GM21515 (cell line): ENCODE data around the gene SMYD3.

Source experiments
- ATAC-seq: cut with Tn5 transposase; IDR thresholded peaks from one replicate; pipeline ENCODE4 v1.9.1; 2021; ENCODE audit not compliant: unreplicated experiment

Gene SMYD3

DNA sequence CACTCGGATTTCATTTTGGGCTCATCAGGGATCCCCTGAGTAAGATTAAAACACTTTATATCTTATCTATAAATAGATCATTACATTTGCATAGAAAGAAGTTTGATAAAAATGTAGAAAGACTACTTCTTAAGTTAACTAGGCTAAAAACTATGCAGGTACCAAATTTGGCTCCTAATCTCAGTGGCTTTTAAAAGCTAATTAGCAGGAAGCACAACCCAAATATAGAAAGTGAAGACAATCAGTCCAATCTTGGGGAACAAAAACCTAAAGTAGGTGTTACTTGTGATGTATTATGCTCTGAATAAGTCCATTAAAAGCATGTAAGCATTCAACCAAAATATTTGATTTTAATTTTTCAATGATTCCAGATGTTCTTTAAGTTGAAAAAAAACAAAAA is 35.4 kb downstream of the SMYD3 start:
- no peak for ATAC-seq

DNA sequence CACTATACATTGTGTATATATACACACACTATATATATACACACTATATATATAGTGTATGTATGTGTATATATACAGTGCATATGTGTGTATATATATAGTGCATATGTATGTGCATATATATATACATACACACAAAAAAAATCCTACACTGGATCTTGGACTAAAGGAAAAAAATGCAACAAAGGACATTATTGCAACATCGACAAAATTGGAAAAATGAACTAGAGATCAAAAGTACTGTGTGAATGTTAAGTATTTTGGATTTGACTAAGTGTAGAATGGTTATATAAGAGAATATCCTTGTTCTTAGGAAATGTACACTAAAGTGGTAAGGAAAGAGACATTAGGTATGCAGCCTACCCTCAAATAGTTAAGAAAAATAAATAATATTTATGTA is 36.5 kb downstream of the SMYD3 start:
- no peak for ATAC-seq

DNA sequence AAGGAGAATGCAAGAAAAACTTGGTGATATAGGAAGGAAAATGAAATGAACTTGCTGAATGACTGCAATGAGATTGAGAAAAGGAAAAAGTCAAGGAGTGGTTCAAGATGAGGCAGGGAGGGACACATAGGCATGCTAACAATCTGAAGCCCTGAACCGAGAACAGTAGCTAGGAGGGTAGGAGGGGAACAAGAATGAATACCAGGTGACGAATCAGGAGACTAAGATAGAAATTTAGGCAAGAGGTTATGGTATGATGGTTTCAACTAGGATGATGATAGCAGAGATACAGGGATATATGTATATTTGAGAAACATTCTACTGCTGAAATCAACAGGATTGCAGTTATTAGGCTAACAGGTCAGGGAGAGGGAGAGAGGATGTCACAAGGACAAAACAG is 44.1 kb downstream of the SMYD3 start:
- ATAC-seq: no peak

DNA sequence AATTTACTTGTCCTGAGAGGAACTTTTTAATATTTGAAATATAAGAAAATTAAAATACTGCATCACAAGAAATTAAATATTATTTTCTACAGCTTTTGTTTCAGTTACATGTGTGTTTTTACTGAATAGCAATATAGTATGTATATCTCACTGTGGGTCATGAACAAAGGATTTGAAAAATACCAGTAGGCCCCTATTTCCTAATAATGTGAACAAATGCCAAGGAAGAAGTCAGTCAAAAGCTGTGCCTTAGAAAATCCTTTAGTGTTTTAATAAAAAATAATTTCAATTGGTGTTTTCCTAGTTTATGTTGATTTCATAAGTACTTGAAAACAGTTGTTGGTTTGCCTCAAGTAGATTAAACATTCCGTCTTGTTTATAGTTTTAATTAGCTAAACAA is 46.7 kb downstream of the SMYD3 start:
- no peak for ATAC-seq

DNA sequence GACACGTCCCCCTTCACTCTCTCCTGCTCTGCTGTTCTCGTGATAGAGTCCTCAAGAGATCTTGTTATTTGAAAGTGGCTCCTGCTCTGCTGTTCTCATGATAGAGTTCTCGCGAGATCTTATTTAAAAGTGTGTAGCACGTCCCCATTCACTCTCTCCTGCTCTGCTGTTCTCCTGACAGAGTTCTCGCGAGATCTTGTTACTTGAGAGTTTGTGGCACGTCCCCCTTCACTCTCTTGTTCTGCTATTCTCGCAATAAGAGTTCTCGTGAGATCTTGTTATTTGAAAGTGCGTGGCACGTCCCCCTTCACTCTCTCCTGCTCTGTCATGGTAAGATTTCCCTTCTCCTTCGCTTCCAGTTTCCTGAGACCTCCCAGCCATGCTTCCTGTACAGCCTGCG is 47.9 kb downstream of the SMYD3 start:
- ATAC-seq: no peak

DNA sequence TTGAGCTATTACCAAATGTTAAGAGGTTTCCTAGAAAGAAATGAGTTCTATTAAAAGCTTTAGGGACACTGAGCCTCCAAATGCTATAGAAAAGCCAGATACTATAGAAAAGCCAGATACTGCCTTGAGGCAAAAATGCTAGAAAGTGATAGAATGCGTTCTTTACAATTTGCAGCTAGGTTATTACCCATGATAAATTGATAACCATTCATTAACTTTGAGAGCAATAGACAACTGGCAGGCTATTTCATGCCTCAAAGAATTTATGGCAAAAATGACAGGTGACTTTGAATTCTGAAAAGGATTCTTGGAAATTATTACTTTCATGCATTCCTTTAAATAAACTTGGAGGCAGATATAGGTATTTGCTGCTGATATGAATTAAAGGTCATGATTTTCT is 51.6 kb downstream of the SMYD3 start:
- no peak for ATAC-seq

DNA sequence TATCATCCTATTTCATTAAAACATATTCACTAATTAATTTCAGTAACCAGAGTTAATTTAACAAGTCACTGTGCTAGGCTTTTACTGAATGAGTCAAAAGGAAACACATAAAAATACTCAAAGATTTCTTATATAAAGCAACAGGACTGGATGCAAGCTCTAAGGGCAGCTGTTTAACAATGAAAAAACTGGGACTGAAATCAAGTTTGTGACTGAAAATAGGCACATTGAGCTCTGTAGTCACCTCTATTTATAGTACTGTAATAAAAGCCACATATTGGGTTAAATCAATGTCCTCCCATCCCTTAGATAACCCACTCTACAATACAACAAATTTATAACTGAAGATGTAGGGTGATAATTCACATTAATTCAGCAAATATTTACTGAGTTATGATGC is 52.4 kb downstream of the SMYD3 start:
- no peak for ATAC-seq

DNA sequence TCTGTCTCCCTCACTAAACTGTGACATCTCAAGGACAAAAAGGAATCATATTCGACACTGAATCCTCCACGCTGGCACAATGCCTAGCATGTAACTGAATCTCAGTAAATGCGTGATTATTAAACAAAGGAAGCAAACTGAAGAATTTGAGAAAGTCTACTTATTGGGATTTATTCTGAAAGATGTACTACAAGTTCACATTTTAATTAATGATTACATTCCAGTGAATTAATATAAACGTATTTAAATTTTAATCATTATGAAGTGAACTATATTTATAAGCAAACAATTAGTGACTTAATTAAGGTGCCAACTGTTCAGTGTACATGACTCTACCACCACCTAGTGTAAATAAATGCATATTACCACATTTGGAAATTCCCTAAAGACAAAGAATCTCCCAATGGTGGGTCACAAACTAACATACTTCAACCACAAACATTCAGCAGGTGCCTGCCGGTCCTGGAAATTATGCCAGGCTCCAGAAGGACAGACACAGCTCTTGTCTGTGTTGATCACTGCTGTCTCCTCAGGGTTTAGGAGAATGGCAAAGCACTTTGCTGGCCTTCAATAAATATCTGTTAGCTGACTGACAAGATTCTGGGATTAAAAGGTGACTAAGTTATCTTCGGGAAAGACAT is 56.3 kb downstream of the SMYD3 start:
- ATAC-seq: no peak

DNA sequence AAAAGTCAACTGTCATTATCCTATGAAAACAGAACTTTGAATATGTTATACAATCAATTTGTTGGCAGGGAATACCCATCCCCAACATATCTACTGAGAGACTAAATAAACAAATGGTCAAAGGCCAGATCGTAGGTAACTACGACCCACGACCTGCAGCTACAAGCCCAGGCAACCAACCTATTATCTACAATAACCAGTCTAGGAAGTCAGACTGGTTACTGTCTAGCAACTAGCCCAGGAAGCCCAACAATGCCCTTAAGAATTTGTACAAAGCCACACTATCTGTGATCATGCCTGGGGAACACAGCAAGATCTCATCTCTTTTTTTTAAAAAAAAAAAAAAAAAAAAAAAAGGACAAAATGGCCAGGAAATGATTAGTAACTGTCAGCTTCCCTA is 58.7 kb downstream of the SMYD3 start:
- no peak for ATAC-seq

DNA sequence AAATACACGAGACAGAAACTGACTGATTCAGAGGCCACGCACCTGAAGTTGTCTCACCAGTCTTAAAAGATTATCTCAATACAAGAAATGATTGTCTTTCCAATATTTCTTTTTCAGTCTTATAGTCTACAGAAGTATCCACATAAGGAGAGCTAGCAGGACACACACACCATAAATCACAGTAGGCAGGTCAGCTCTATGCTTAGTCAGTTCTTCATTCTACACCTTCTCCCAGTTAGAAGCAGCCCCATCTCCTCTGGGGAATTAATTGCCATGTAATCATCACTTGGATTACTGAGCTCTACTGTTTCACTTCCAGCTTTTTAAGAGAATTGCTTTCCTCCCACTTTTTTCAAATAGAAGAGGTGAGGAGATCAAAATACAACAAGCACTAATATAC is 59.6 kb downstream of the SMYD3 start:
- no peak for ATAC-seq

DNA sequence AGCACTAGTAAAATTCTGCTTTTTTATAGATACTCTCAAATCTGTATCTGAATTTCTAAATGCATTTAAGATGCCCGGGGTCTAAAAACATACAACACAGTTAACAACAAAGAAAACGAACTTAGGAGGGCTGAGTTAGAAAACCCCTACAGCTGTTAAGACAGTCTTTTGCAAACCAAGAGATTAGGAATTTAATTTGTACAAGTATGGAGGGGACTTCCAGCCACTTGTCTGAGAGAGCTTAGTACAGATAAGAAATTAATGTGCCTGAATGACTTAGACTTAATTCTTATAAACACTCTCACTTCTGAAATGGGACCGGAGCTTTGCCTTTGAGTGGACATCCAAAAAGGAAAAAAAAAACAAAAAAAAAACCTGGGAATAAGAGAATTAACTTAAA is 61.6 kb downstream of the SMYD3 start:
- ATAC-seq: no peak

DNA sequence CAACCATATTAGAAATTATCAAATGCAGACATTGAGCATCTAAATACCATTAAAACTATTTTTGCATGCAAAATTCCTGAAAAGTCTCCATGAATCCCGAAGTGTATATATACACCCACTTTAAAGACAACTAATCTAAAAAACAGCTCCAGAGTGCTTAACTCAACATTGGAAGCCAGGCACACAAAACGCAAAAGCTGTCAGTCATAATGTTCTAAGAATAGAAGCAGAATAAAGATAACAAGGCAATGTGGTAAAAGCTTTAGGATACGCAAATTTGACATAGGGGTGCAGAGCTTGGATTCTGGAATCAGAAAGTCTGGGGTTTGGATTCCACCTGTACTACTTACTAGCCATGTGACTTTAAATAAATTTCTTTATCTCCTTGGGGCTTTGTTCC is 62.5 kb downstream of the SMYD3 start:
- no peak for ATAC-seq

DNA sequence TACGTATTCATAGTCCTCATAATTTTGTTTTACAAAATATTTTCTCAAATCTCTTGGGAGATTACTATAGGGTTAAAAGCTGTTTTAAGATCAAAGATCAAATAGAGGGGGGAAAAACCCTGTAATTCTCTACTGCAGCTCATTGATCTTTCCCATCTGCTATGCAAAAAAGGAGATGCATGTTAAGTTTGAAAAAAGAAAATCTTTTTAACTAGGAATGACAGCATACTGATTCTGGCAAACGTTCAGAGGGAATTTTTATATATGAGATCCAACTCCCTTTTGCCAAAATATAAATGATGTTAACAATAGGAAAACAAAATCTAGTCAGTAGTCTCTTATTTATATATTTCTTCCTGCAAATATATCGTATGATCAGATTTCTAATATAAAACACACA is 69.1 kb downstream of the SMYD3 start:
- no peak for ATAC-seq

DNA sequence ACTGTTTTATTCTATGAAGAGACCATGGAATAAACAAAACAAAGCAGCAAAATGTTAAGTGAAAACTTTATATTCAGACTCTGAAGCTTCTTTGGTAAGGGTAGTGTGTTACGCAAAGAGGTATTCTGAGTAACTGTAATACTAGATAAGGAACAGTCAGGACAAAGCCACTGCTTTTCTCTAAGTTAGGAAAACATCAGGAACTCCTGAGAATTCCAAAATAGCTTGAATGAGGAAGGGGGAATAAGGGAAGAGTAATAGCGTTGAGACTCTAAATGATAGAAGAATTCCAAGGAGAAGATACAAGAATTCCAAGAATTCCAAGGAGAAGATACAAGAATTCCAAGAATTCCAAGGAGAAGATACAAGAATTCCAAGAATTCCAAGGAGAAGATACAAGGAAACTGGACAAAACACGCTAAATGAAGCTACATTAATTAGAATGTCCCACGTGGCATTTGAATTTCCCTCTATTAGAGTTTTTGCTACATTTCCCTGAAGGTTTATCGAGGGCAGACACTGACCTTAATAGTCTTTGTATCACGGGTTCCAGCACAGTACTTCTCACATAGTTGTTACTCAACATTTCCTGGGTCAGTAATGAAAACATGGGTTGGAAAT is 71.5 kb downstream of the SMYD3 start:
- no peak for ATAC-seq

DNA sequence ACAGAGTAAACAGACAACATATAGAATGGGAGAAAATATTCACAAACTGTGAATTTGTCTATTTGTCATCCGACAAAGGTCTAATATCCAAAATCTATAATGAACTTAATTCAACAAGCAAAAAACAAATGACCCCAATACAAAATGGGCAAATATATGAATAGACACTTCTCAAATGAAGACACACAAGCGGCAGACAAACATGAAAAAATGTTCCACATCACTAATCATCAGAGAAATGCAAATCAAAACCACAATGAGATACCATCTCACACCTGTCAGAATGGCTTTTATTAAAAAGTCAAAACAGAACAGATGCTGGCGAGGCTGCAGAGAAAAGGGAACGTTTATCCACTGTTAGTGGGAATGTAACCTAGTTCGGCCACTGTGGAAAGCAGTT is 72.7 kb downstream of the SMYD3 start:
- ATAC-seq: no peak

DNA sequence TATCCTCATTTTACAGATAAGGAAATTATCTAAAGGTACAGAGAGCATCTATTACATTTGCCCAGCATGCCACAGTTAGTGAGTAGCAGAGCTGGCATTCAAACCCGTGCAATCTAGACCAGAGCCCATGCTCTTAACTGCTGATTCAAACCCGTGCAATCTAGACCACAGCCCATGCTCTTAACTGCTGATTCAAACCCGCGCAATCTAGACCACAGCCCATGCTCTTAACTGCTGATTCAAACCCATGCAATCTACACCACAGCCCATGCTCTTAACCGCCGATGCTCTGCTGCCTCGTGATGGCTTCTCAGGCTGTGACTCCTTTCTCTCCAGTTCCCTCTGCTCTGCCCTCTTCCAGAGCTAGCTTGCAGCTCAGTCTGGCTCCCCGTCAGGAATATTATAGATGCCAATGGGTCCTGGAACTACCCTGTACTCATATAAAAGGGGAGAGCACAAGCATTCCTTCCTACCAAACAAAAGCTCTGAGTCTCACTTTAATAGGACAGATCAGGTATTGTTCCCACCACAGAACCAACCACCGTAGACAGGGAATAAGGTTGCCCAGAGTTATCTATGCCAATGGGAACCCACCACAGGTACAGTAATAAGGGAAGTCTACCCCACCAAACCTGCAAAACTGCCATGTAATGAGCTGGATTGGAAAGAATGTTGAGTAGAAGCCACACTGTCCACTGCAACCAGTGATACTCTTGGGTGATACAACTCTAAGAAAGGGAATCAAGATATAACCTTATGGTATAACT is 78.4 kb downstream of the SMYD3 start:
- no peak for ATAC-seq

DNA sequence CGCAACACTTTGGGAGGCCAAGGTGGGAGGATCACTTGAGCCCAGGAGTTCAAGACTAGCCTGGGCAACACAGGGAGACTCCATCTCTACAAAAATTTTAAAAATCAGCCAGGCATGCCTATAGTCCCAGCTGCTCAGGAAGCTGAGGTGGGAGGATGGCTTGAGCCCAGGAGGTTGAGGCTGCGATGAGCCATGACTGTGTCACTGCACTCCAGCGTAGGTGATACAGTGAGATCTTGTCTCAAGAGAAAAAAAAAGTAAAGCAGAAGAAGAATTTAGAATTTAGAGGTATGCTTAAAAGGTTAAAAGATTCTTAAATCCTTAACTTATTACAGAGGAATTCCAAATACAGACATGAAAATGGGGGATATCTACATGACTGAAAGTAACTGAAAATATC is 79.5 kb downstream of the SMYD3 start:
- ATAC-seq: no peak

DNA sequence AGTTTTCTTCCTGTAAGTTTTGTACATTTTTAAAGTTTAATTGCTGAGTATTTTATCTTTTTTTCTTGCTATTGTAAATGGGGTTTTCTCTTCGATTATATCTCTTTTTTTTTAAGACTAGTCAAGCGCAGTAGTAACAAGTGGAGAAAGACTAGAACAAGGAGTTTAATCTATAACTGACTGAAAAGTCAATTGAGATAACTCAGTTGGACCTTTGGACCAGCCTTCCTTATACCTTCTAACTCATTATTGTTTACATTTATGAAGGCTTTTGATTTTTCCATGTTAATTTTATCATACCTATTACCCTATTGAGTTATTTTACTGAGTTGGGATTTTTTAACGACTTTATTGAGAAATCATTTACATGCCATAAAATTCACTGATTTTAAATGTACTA is 81.2 kb downstream of the SMYD3 start:
- no peak for ATAC-seq

DNA sequence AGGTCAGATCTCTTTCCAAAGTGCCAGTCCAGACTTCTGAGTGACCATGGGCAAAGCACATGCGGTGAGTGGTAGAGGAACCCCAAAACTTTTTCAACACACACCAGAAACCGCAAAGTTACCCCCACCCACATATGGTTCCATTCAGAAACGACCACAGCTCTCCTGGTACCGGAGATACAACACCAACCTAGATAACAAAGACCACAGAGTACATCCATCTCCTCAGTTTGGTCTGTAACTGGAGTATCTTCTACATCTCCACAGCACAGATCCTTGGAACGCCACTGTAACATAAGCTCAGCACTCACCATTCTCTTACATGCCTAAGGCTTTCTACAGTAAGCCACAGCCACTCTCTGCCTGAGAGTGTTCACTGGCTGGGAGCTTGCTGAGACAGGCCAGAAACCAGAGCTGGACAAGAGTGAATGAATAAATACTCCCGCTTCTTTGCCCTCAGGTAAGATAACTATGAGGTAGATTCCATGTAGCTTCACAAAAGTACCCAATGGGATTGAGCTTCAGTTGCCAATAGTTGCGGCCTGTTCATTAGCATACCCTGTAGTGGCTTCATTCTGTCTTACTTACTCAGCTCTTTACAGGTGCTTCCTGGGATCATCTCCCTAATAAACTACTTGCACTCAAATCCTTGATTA is 81.8 kb downstream of the SMYD3 start:
- no peak for ATAC-seq

DNA sequence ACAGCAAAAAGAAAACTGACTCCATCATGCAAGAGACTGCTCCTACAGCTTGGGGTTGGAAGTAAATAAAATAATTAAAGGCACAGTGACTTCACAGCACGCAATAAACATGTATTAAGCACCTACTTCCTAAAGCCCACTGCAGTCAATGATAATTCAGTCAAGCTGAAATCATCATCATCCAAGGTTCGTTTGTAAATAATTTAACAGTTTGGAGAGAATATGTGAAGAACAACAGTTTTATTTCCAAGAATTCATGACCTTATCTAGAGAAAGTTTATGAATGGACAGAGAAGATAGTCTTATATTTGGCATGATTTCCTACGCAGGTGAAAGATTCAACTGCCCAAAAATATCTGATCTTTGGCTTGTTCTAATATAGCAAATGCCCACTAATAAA is 86.8 kb downstream of the SMYD3 start:
- ATAC-seq: no peak

DNA sequence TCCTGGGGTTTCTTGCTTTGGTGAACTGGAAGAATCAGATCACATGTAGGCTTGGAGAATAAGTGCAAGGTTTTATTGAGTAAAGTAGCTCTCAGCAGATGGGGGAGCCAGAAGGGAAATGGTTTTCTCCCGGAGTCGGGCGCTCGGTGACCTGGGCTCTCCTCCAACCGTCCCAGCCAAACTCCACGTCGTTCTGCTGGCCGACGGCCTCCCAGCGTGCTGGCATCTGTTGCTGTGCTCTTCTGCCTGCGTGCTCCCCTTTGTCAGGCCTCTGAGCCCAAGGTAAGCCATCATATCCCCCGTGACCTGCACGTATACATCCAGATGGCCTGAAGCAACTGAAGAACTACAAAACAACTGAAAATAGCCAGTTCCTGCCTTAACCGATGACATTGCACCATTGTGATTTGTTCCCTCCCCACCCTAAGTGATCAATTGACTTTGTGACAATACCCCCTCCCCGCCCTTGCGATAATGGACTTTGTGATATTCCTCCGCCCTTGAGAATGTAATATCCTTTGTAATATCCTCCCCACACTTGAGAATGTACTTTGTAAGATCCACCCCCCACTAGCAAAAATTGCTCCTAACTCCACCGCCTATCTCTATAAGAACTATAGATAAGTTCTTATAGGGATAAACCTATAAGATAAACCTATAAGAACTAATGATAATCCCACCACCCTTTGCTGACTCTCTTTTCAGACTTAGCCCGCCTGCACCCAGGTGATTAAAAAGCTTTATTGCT is 88.3 kb downstream of the SMYD3 start:
- no peak for ATAC-seq
